ENCODE measurements around the gene KRT83. TPM values are rescaled to one million over a fixed set of nuclear protein-coding genes. Genes with fewer than 3 reads are reported as not detected.

The KRT83 gene
- total and polyA plus RNA-seq, 11 donors = not detected

- peak overlapping the region in 1 of 12 donors; percentile 79 for H3K27ac ChIP-seq
- intact Hi-C loops (cut with DNase I) = loop anchor here in 6 of 10 donors (2.0 to 10.0 kb wide), 6 partner anchors 54 to 122 kb away; no protein-coding TSS in a partner anchor
- H3K9me3 ChIP-seq = no peaks in the 10 kb centered on the region
- peaks cover 0 to 31% (median 3%) of the 10 kb centered on the region in 9 donors for H3K27me3 ChIP-seq
- ATAC-seq = peak; percentile 79 to 96 (median 92)
- TF ChIP-seq CTCF (IDR thresholded peaks at IDR 0.05) (peak; percentile 94 to 99 (median 98)), POLR2A (IDR thresholded peaks at IDR 0.05) (no peak)
- H3K4me1 ChIP-seq = peaks cover 0 to 29% (median 11%) of the 10 kb centered on the region in 12 donors
- no peaks in the 10 kb centered on the region for H3K36me3 ChIP-seq
- WGBS, 4 donors = 18 to 26% (median 20%) methylated on average over 28 to 32 of the region's 32 CpGs
- DNase-seq = peak; percentile 61 to 90 (median 70)
- H3K4me3 ChIP-seq = no peak overlapping the region
Measured at GRCh38 chr12:52278575-52279421, 42.4 kb downstream of the KRT83 start.

- no peak overlapping the region for H3K27ac ChIP-seq
- peaks cover 0 to 29% (median 11%) of the 10 kb centered on the region in 12 donors for H3K4me1 ChIP-seq
- DNase-seq (no peak), ATAC-seq (no peak)
- H3K36me3 ChIP-seq = no peaks in the 10 kb centered on the region
- intact Hi-C loops (cut with DNase I) = loop anchor here in 6 of 10 donors (2.0 to 10.0 kb wide), 6 partner anchors 53 to 121 kb away; no protein-coding TSS in a partner anchor
- TF ChIP-seq CTCF (IDR thresholded peaks at IDR 0.05) (no peak), POLR2A (IDR thresholded peaks at IDR 0.05) (no peak)
- no peak overlapping the region for H3K4me3 ChIP-seq
- no peaks in the 10 kb centered on the region for H3K9me3 ChIP-seq
- H3K27me3 ChIP-seq = peaks cover 0 to 37% (median 3%) of the 10 kb centered on the region in 9 donors
- 83 to 91% (median 85%) methylated on average over 8 to 9 of the region's 9 CpGs for WGBS, 4 donors
Measured at GRCh38 chr12:52277486-52278245, 43.5 kb downstream of the KRT83 start.

GRCh38 chr12:52275686-52276085, 45.5 kb downstream of the KRT83 start:
- no peak for ATAC-seq
- H3K27ac ChIP-seq = no peak overlapping the region
- TF ChIP-seq POLR2A (IDR thresholded peaks at IDR 0.05) (no peak), CTCF (IDR thresholded peaks at IDR 0.05) (no peak)
- peaks cover 0 to 22% (median 8%) of the 10 kb centered on the region in 12 donors for H3K4me1 ChIP-seq
- intact Hi-C loops (cut with DNase I) = loop anchor here in 5 of 10 donors (2.0 to 10.0 kb wide), 6 partner anchors 21 to 118 kb away; no protein-coding TSS in a partner anchor
- H3K9me3 ChIP-seq = no peaks in the 10 kb centered on the region
- 72 to 92% (median 81%) methylated on average over 2 to 3 of the region's 3 CpGs for WGBS, 4 donors
- H3K4me3 ChIP-seq = no peak overlapping the region
- peaks cover 0 to 46% (median 3%) of the 10 kb centered on the region in 9 donors for H3K27me3 ChIP-seq
- no peak for DNase-seq
- no peaks in the 10 kb centered on the region for H3K36me3 ChIP-seq
